ENCODE measurements around the gene FHIT. TPM values are rescaled to one million over a fixed set of nuclear protein-coding genes. Genes with fewer than 3 reads are reported as not detected.

The FHIT gene
- total and polyA plus RNA-seq, 7 donors = 2.4 to 10.2 (median 6.1) TPM

DNA sequence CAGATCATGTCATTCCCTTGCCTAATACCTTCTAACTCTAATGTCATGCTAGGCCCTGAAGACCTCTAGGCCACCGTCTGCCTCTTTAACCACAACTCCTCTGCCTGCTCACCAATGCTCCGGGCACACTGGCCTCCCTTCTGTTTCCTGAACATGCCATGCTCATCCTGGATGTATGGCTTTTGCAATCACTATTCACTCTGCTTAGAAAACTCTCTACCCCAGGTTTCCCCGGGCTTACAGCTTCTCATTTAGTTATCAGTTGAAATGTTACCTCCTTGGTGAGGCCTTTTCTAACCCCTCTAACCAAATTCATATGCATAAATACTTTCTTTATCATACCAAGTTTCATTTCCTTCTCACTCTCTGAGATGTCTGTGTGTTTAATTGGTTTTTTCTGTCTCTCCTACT is 1473.6 kb downstream of the FHIT start:
- intact Hi-C loops (cut with DNase I) = no loop called here
- H3K27me3 ChIP-seq = no peaks in the 10 kb centered on the region
- no peak overlapping the region for H3K4me3 ChIP-seq
- no peaks in the 10 kb centered on the region for H3K9me3 ChIP-seq
- TF ChIP-seq CTCF (IDR thresholded peaks at IDR 0.05) = no peak
- no peak for TF ChIP-seq POLR2A (IDR thresholded peaks at IDR 0.05)
- TF ChIP-seq POLR2AphosphoS5 (IDR thresholded peaks at IDR 0.05) = no peak
- no peak for TF ChIP-seq EP300 (IDR thresholded peaks at IDR 0.05)
- no peak overlapping the region for H3K27ac ChIP-seq
- H3K36me3 ChIP-seq = no peaks in the 10 kb centered on the region
- DNase-seq = no peak
- no peaks in the 10 kb centered on the region for H3K4me1 ChIP-seq
- WGBS, 2 donors = 55 to 86% methylated on average over 3 of the region's 3 CpGs

GRCh38 chr3:59777066-59777465 is 1474.2 kb downstream of the FHIT start:
- H3K9me3 ChIP-seq = no peaks in the 10 kb centered on the region
- no peaks in the 10 kb centered on the region for H3K27me3 ChIP-seq
- no peak for DNase-seq
- no peak overlapping the region for H3K27ac ChIP-seq
- no peaks in the 10 kb centered on the region for H3K4me1 ChIP-seq
- 92% methylated on average over 7 of the region's 7 CpGs for WGBS, 2 donors
- intact Hi-C loops (cut with DNase I) = no loop called here
- TF ChIP-seq CTCF (IDR thresholded peaks at IDR 0.05) (no peak), EP300 (IDR thresholded peaks at IDR 0.05) (no peak), POLR2A (IDR thresholded peaks at IDR 0.05) (no peak), POLR2AphosphoS5 (IDR thresholded peaks at IDR 0.05) (no peak)
- H3K36me3 ChIP-seq = no peaks in the 10 kb centered on the region
- no peak overlapping the region for H3K4me3 ChIP-seq

DNA sequence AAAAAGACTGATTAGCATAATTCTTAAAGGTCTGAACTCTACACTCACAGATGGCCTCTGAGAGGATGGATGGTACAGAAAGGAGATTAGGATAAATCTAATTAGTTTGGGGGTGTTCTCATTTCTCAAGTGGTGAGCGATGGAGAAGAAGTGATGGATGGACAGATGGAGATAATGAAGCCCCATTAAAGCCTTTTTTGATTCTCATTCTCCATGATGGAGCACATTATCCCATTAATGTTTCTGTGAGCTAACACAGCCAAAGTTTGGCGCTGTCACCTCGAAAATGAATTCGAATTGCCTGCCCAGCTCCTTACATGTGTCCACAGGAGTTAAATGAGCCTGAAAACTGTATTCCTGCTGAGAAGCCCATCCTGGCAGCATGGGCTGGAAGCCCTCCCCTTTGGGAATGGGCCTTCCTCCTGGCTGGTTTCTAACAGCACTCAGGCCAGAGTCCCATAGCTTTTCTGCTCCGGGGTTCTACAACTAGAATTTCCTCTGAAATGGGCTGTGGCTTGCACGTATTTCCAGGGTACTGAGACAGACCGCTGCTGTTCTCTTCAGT is 1475.4 kb downstream of the FHIT start:
- no peak overlapping the region for H3K4me3 ChIP-seq
- no peaks in the 10 kb centered on the region for H3K36me3 ChIP-seq
- TF ChIP-seq EP300 (IDR thresholded peaks at IDR 0.05) (no peak), CTCF (IDR thresholded peaks at IDR 0.05) (no peak), POLR2A (IDR thresholded peaks at IDR 0.05) (no peak), POLR2AphosphoS5 (IDR thresholded peaks at IDR 0.05) (no peak)
- no peak overlapping the region for H3K27ac ChIP-seq
- no peak for DNase-seq
- intact Hi-C loops (cut with DNase I) = no loop called here
- H3K27me3 ChIP-seq = no peaks in the 10 kb centered on the region
- WGBS, 2 donors = 81 to 96% methylated on average over 7 of the region's 7 CpGs
- no peaks in the 10 kb centered on the region for H3K9me3 ChIP-seq
- no peaks in the 10 kb centered on the region for H3K4me1 ChIP-seq

DNA sequence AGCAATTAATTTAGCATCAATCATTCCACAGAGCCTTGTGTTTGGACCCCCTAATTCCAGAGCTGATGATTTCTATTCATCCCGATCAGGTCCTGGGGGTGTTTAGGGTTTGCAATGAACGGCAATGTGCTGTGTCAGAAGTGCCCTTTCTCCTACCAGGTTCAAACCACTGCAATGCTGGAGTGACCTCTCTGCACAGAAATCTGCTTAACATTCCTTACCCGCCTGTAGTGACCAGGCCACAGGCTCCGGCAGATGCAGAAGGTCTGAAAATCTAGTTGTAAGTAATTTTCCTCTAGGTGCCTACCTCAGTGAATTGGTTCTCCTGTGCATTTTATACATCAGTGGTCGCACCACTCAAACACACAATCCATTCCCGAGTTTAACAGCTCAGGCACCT is 1476.1 kb downstream of the FHIT start:
- TF ChIP-seq POLR2AphosphoS5 (IDR thresholded peaks at IDR 0.05) (no peak), CTCF (IDR thresholded peaks at IDR 0.05) (no peak), POLR2A (IDR thresholded peaks at IDR 0.05) (no peak), EP300 (IDR thresholded peaks at IDR 0.05) (no peak)
- Histone ChIP-seq H3K27ac (no peak overlapping the region), H3K9me3 (no peaks in the 10 kb centered on the region), H3K4me1 (no peaks in the 10 kb centered on the region), H3K36me3 (no peaks in the 10 kb centered on the region), H3K27me3 (no peaks in the 10 kb centered on the region), H3K4me3 (no peak overlapping the region)
- no peak for DNase-seq
- intact Hi-C loops (cut with DNase I) = no loop called here
- 92 to 93% methylated on average over 6 of the region's 6 CpGs for WGBS, 2 donors

- Histone ChIP-seq H3K4me1 (no peaks in the 10 kb centered on the region), H3K27ac (no peak overlapping the region), H3K27me3 (no peaks in the 10 kb centered on the region), H3K4me3 (no peak overlapping the region), H3K9me3 (no peaks in the 10 kb centered on the region), H3K36me3 (no peaks in the 10 kb centered on the region)
- WGBS, 2 donors = 81 to 86% methylated on average over 6 of the region's 6 CpGs
- intact Hi-C loops (cut with DNase I) = no loop called here
- DNase-seq = no peak
- TF ChIP-seq POLR2AphosphoS5 (IDR thresholded peaks at IDR 0.05) (no peak), CTCF (IDR thresholded peaks at IDR 0.05) (no peak), EP300 (IDR thresholded peaks at IDR 0.05) (no peak), POLR2A (IDR thresholded peaks at IDR 0.05) (no peak)
Measured at GRCh38 chr3:59774634-59775033, 1476.6 kb downstream of the FHIT start.
